MCF 10A (cell line): ENCODE results near the gene MACF1. TPM values are rescaled to one million over a fixed set of nuclear protein-coding genes. Genes with fewer than 3 reads are reported as not detected.

Source experiments
- BruUV-seq: library from RNA; stranded (reverse); fragments of 400-500 nt; replicated peaks from 2 replicates; lab custom pipeline; 2021; lab: Mats Ljungman, UMichigan
- CTCF ChIA-PET: fragments of 300-600 bp; sonication (Branson Sonifier 250); formaldehyde crosslinking; extraction: SDS; loops from one replicate; lab custom pipeline; 2021; ENCODE audit warnings: antibody characterized with exemption, inconsistent platforms; lab: Yijun Ruan, JAX
- POLR2A ChIA-PET: fragments of 300-600, 350-650 bp; sonication (Branson Sonifier 250); formaldehyde crosslinking; extraction: SDS; loops from one replicate; lab custom pipeline; 2020; ENCODE audit warnings: antibody characterized with exemption, inconsistent platforms; lab: Yijun Ruan, JAX
- DNase-seq: peaks from one replicate; pipeline ENCODE4 v3.0.0-alpha.2; 2018; ENCODE audit not compliant: unreplicated experiment
- H3K27ac Mint-ChIP-seq: one replicate; pipeline ENCODE4 v1.8.0; 2022; ENCODE audit warnings: mild to moderate bottlenecking, low read depth, mixed read lengths; ENCODE audit not compliant: unreplicated experiment
- H3K27me3 Mint-ChIP-seq: one replicate; pipeline ENCODE4 v1.8.0; 2022; ENCODE audit warnings: mixed read lengths; ENCODE audit not compliant: insufficient read depth, unreplicated experiment
- H3K36me3 Mint-ChIP-seq: one replicate; pipeline ENCODE4 v1.8.0; 2022; ENCODE audit warnings: mild to moderate bottlenecking, moderate library complexity, mixed read lengths; ENCODE audit not compliant: insufficient read depth, unreplicated experiment
- H3K4me1 Mint-ChIP-seq: one replicate; pipeline ENCODE4 v1.8.0; 2022; ENCODE audit warnings: mixed read lengths; ENCODE audit not compliant: insufficient read depth, unreplicated experiment
- H3K4me3 Mint-ChIP-seq: one replicate; pipeline ENCODE4 v1.8.0; 2022; ENCODE audit warnings: mild to moderate bottlenecking, moderate library complexity, mixed read lengths; ENCODE audit not compliant: unreplicated experiment
- H3K9me3 Mint-ChIP-seq: one replicate; pipeline ENCODE4 v1.8.0; 2022; ENCODE audit warnings: mixed read lengths; ENCODE audit not compliant: unreplicated experiment
- intact Hi-C: fragments of 100-400 bp; cut with micrococcal nuclease; formaldehyde crosslinking; loops from 2 replicates; pipeline ENCODE4 v1.14.1; 2022
- total RNA-seq: library from RNA; stranded (reverse); gene quantifications from 2 replicates; pipeline ENCODE4 v1.2.3, GENCODE V29; 2022
- TF ChIP-seq, protein P1 (sequence below): fragments of 200-600 bp; IDR thresholded peaks from one replicate; pipeline ENCODE4 v1.8.0; 2022; ENCODE audit warnings: antibody characterized with exemption, mild to moderate bottlenecking; ENCODE audit not compliant: unreplicated experiment

The MACF1 gene
- total RNA-seq, 1 experiment from 2014 or later = 188 TPM

DNA sequence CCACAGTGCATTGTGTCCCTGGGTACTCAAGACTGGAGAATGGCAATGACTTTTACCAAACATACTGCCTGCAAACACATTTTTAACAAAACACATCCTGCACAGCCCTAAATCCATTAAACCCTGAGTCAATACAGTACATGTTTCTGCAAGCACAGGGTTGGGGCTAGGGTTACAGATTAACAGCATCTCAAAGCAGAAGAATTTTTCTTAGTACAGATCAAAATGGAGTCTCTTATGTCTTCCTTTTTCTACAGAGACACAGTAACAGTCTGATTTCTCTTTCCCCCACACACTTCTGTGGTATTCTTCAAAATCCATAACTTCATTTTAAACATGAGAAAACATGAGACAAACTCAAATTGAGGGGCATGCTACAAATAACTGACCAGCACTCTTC lies 300.8 kb downstream of the MACF1 start:
- TF ChIP-seq, protein P1, sequence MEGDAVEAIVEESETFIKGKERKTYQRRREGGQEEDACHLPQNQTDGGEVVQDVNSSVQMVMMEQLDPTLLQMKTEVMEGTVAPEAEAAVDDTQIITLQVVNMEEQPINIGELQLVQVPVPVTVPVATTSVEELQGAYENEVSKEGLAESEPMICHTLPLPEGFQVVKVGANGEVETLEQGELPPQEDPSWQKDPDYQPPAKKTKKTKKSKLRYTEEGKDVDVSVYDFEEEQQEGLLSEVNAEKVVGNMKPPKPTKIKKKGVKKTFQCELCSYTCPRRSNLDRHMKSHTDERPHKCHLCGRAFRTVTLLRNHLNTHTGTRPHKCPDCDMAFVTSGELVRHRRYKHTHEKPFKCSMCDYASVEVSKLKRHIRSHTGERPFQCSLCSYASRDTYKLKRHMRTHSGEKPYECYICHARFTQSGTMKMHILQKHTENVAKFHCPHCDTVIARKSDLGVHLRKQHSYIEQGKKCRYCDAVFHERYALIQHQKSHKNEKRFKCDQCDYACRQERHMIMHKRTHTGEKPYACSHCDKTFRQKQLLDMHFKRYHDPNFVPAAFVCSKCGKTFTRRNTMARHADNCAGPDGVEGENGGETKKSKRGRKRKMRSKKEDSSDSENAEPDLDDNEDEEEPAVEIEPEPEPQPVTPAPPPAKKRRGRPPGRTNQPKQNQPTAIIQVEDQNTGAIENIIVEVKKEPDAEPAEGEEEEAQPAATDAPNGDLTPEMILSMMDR = no peak
- ChIA-PET POLR2A (no interaction called here), CTCF (no interaction called here)
- no peaks in the 10 kb centered on the region for H3K27me3 Mint-ChIP-seq
- H3K4me1 Mint-ChIP-seq = peaks cover 14% of the 10 kb centered on the region
- BruUV-seq = no TSS peak
- no peak for DNase-seq
- intact Hi-C loops = no loop called here
- H3K4me3 Mint-ChIP-seq = no peak overlapping the region
- no peaks in the 10 kb centered on the region for H3K9me3 Mint-ChIP-seq
- no peak overlapping the region for H3K27ac Mint-ChIP-seq
- H3K36me3 Mint-ChIP-seq = no peaks in the 10 kb centered on the region

DNA sequence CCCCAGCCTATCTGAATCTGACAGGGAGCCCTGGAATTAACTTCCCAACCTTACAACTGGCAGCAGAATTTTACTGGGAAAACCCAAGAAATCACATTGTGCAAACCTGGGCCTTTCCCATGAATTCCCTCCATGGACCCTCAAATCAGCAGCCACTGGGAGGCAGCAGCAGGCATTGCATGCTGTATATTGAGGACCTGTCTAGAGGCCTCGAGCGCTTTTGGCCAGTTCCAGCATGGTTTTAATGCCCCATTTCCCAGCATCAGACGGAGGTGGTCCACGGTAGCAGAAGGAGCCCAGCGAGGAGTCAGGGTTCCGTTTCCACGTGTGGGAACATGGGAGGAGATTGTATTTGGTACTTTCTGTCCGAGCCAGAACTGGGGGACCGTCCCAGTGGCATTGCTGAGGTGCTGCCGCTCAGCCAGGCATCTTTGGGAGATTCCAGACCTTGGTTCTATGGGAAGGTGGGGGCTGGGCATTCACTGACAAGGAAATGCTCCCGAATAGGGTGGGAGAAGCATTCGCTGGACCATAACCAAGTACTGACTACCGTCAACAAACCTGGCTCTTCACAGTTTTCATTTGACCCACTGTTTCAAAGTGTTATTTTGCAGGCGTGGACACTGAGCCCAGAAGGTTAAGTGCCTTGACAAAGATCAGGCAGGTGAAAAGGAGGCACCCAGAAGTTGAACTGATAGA lies 302.9 kb downstream of the MACF1 start:
- ChIA-PET CTCF (no interaction called here), POLR2A (no interaction called here)
- no peak for DNase-seq
- TF ChIP-seq, protein P1 = no peak
- no peaks in the 10 kb centered on the region for H3K36me3 Mint-ChIP-seq
- H3K27ac Mint-ChIP-seq = no peak overlapping the region
- H3K27me3 Mint-ChIP-seq = no peaks in the 10 kb centered on the region
- no peak overlapping the region for H3K4me3 Mint-ChIP-seq
- intact Hi-C loops = no loop called here
- H3K9me3 Mint-ChIP-seq = no peaks in the 10 kb centered on the region
- H3K4me1 Mint-ChIP-seq = peaks cover 8% of the 10 kb centered on the region
- no TSS peak for BruUV-seq

DNA sequence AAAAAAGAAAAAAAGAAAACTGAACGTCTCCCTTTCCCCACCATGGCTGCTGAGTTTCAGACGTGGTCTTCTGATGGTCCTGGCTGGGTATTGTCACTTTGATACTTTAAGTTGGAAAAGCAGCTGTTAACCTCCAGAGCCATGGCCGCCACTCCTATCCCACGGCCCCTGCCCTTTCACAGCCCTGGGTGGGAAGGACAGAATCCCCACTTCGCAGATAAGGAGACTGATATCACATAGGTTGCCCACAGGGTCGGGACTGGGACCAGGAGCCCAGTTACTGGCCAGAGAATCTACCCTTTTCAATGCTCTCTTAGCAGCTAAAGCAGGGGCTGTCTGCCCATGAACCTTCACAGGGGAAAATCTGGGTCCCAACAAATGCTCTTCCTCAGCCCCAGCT lies 303.8 kb downstream of the MACF1 start:
- TF ChIP-seq, protein P1 = no peak
- Mint-ChIP-seq H3K27me3 (no peaks in the 10 kb centered on the region), H3K4me1 (peaks cover 8% of the 10 kb centered on the region), H3K36me3 (no peaks in the 10 kb centered on the region), H3K4me3 (no peak overlapping the region), H3K27ac (no peak overlapping the region), H3K9me3 (no peaks in the 10 kb centered on the region)
- BruUV-seq = no TSS peak
- ChIA-PET POLR2A (interaction anchor here (0.7 kb wide), 1 partner anchor 30 kb away, joined by 3 read pairs; no protein-coding TSS in a partner anchor), CTCF (no interaction called here)
- intact Hi-C loops = no loop called here
- DNase-seq = no peak

DNA sequence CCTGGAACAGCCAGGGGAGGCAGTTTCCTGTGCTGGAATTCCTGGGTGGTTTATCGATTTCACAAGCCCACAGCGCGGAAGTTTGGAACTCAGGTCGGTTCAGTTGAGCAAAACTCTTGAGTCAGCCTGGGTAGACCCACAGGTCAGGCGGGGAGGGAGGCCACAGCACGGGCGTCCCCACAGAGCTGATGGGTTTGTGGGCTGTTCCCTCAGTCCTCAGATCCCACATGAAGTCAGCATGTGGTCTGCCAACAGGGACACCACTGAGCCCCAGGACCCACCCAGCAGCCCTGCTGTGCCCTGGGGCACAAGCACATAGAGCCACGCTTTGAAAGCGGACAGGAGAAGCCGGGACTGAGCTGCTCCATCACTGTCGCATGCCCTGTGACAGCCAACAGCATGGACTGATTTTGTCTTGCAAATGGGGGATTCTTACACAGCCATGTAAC lies 304.4 kb downstream of the MACF1 start:
- Mint-ChIP-seq H3K4me3 (no peak overlapping the region), H3K27me3 (no peaks in the 10 kb centered on the region), H3K27ac (no peak overlapping the region), H3K4me1 (peaks cover 8% of the 10 kb centered on the region), H3K9me3 (no peaks in the 10 kb centered on the region), H3K36me3 (no peaks in the 10 kb centered on the region)
- TF ChIP-seq, protein P1 = no peak
- DNase-seq = peak; percentile 55
- intact Hi-C loops = no loop called here
- no TSS peak for BruUV-seq
- ChIA-PET POLR2A (interaction anchor here (0.7 kb wide), 1 partner anchor 29 kb away, joined by 3 read pairs; no protein-coding TSS in a partner anchor), CTCF (interaction anchor here (0.7 kb wide), 1 partner anchor 30 kb away, joined by 3 read pairs; no protein-coding TSS in a partner anchor)
